Spleen (tissue), 7 donors: ENCODE results near the gene LNPK.

ENCODE experiments used
- CTCF ChIP-seq, 11 experiments: fragments of 200-600 bp in 7 of 11; fragments of 450-650 bp in 4 of 11; sonication (generic) in 4 of 11; IDR thresholded peaks in 8 of 11; conservative IDR thresholded peaks in 3 of 11; 1 replicate in 7 of 11; 2 replicates in 4 of 11; pipeline versions ENCODE4 v1.4.0 to v1.8.0; 2016 to 2021; ENCODE audit warnings: antibody characterized with exemption in 11 of 11, inconsistent platforms in 4 of 11, mild to moderate bottlenecking in 1 of 11
- POLR2A ChIP-seq, 3 donors: fragments of 450-650 bp; IDR thresholded peaks; one replicate each; pipeline ENCODE4 v1.5.1; 2017; ENCODE audit warnings: antibody characterized with exemption in 3 of 3, mild to moderate bottlenecking in 1 of 3
- POLR2AphosphoS5 ChIP-seq, 3 donors: sonication (generic); formaldehyde crosslinking; IDR thresholded peaks; one replicate each; pipeline ENCODE4 v1.5.1; 2017; ENCODE audit warnings: antibody characterized with exemption in 3 of 3
- donor health status: DM: no; HTN: no; CAD: no; lungs with moderate emphysema.
- donor health status: DM: no; HTN: no; CAD: no.
- donor health status: DM: no; HTN: no; CAD: no.

DNA sequence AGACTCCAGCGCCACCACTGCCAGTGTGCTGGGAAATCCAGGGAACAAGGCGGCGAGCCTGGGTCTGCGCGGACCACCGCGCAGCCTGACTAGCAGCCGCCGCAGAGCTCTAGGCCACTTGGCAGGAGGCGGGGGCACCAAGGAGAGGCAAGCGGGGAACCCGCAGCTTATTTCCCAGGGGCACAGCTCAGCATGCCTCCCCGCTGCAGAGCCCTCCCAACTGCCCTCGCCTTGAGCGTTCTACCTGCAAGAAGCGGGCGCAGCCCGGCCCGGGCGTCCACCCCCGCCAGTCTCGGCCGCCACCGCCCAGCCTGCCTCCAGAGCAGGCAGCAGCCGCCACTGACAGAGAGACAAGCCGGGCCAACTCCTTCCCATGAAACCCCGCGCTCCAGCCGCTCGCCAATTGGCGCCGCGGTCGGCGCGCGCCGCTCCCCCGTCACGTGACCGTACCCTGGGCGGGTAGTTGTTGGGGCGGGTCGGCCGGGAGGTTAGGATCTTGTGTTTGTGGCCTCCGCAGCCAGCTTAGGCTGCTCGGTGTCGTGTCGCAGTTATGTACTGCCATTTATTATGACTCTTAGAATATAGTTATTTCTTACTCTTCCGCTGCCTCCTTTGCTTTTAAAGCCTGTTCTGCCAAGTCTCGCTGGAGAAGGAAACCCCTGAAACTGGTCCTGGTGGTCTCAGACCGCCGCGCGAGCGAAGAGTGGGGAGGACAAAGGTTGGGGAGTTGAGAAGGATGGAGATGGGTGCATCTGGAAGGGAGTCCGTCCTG is at the start of gene LNPK:
- TF ChIP-seq CTCF (IDR thresholded peaks at IDR 0.05 in 8 of 11, conservative IDR thresholded peaks at IDR 0.05 in 3 of 11) (no peak), POLR2AphosphoS5 (IDR thresholded peaks at IDR 0.05) (peak; percentile 87 to 94 (median 93)), POLR2A (IDR thresholded peaks at IDR 0.05) (peak in 1 of 3 donors; percentile 55)
